HepG2 (cell line): Measurements from ENCODE around the gene CKS2. TPM values are rescaled to one million over a fixed set of nuclear protein-coding genes. Genes with fewer than 3 reads are reported as not detected.

Experiments
- ATAC-seq: fragments of 200-7000 bp; cut with Tn5 transposase; 3 replicates; pipeline ENCODE4 v1.9.1; 2020; ENCODE audit warnings: mild to moderate bottlenecking, moderate library complexity
- BruUV-seq: library from RNA; stranded (reverse); fragments of 400-500 nt; replicated peaks from 2 replicates; lab custom pipeline; 2021; lab: Mats Ljungman, UMichigan
- CTCF ChIA-PET: fragments of 300-600 bp; formaldehyde crosslinking; extraction: SDS; loops from one replicate; lab custom pipeline; 2021; ENCODE audit warnings: low total read pairs, inconsistent platforms, low intra/inter-chr PET ratio; lab: Yijun Ruan, JAX
- POLR2A ChIA-PET: fragments of 350-600 bp; sonication (Branson Sonifier 250); formaldehyde crosslinking; loops from one replicate; lab custom pipeline; 2020; ENCODE audit warnings: antibody characterized with exemption, inconsistent platforms; lab: Yijun Ruan, JAX
- DNase-seq: peaks from one replicate; pipeline ENCODE4 v3.0.0-alpha.2; 2015; ENCODE audit warnings: low spot score
- FAIRE-seq: peaks from 3 replicates; lab custom pipeline; 2011; peaks lifted over from hg19 to GRCh38; lab: Jason Lieb, UNC
- H2AFZ ChIP-seq: one replicate; pipeline ENCODE4 v1.6.1; 2011; ENCODE audit warnings: low read length, inconsistent platforms
- H3K27ac ChIP-seq: fragments of 300-600 bp; 3 replicates; pipeline ENCODE4 v1.8.0; 2011; ENCODE audit warnings: mixed run types, mild to moderate bottlenecking, mixed read lengths, low read length, inconsistent platforms; ENCODE audit not compliant: insufficient read depth; ENCODE audit errors: extremely low read length
- H3K27me3 ChIP-seq, 2 experiments: fragments of 200-600 bp in 1 of 2; 2 replicates in 1 of 2; 3 replicates in 1 of 2; pipeline versions ENCODE4 v1.6.0 to v1.8.0; 2011; ENCODE audit warnings: low read length in 2 of 2, mild to moderate bottlenecking in 2 of 2, moderate library complexity in 2 of 2, inconsistent platforms in 1 of 2; ENCODE audit not compliant: insufficient read depth in 2 of 2, control insufficient read depth in 1 of 2
- H3K36me3 ChIP-seq, 2 experiments: fragments of 200-600 bp in 1 of 2; replicated peaks in 1 of 2; 2 replicates in 1 of 2; 3 replicates in 1 of 2; pipeline versions ENCODE4 v1.5.1 to v1.8.0; 2011; ENCODE audit warnings: low read length in 2 of 2, inconsistent platforms in 1 of 2; ENCODE audit not compliant: insufficient read depth in 2 of 2, control insufficient read depth in 1 of 2
- H3K4me1 ChIP-seq: 2 replicates; pipeline ENCODE4 v1.5.1; 2012; ENCODE audit warnings: low read length, inconsistent platforms; ENCODE audit not compliant: insufficient read depth
- H3K4me2 ChIP-seq: 2 replicates; pipeline ENCODE4 v1.6.0; 2011; ENCODE audit warnings: low read depth, low read length, inconsistent platforms
- H3K4me3 ChIP-seq, 3 experiments: fragments of 200-600 bp in 1 of 3; sonication (generic), shearing (Covaris generic) in 1 of 3; replicated peaks in 1 of 3; 2 replicates each; pipeline ENCODE4 v1.5.1; 2011 to 2016; ENCODE audit warnings: low read length in 3 of 3, inconsistent platforms in 2 of 3, low read depth in 2 of 3, mild to moderate bottlenecking in 2 of 3, control low read depth in 1 of 3, mixed read lengths in 1 of 3; ENCODE audit not compliant: insufficient read depth in 1 of 3
- H3K79me2 ChIP-seq: one replicate; pipeline ENCODE4 v1.6.1; 2011; ENCODE audit warnings: low read length, inconsistent platforms; ENCODE audit not compliant: insufficient read depth
- H3K9ac ChIP-seq: 2 replicates; pipeline ENCODE4 v1.6.0; 2011; ENCODE audit warnings: mild to moderate bottlenecking, low read depth, low read length, inconsistent platforms; ENCODE audit not compliant: insufficient read depth
- H3K9me3 ChIP-seq: 2 replicates; pipeline ENCODE4 v1.5.1; 2012; ENCODE audit warnings: mild to moderate bottlenecking, low read length
- H4K20me1 ChIP-seq: 2 replicates; pipeline ENCODE4 v1.6.0; 2011; ENCODE audit warnings: inconsistent platforms, mild to moderate bottlenecking, low read length, moderate library complexity; ENCODE audit not compliant: insufficient read depth
- FOSL2 ChIP-seq: sonication (generic); formaldehyde crosslinking; IDR thresholded peaks from 2 replicates; pipeline ENCODE4 v1.4.0; 2020; ENCODE audit warnings: missing genetic modification reagents
- FOXK1 ChIP-seq: sonication (generic); formaldehyde crosslinking; IDR thresholded peaks from 2 replicates; pipeline ENCODE4 v1.4.0; 2020; ENCODE audit warnings: low read depth, missing genetic modification reagents, borderline replicate concordance
- HBP1 ChIP-seq: IDR thresholded peaks from 2 replicates; pipeline ENCODE4 v1.6.1; 2016; ENCODE audit warnings: low read depth, control low read depth
- HNRNPLL ChIP-seq: fragments of 200-400 bp; formaldehyde crosslinking; IDR thresholded peaks from 2 replicates; pipeline ENCODE4 v1.6.1; 2017; ENCODE audit warnings: mild to moderate bottlenecking, low read depth, low read length; ENCODE audit not compliant: poor library complexity, severe bottlenecking
- KDM1A ChIP-seq: IDR thresholded peaks from 2 replicates; pipeline ENCODE4 v1.6.1; 2016; ENCODE audit warnings: missing compliant biosample characterization
- MED1 ChIP-seq: sonication (generic); formaldehyde crosslinking; IDR thresholded peaks from 2 replicates; pipeline ENCODE4 v1.4.0; 2020; ENCODE audit warnings: missing genetic modification reagents
- NRL ChIP-seq: sonication (generic); formaldehyde crosslinking; IDR thresholded peaks from 2 replicates; pipeline ENCODE4 v1.5.0; 2020; ENCODE audit warnings: missing genetic modification reagents, mild to moderate bottlenecking, moderate library complexity, borderline replicate concordance
- PATZ1 ChIP-seq: sonication (generic); formaldehyde crosslinking; IDR thresholded peaks from 2 replicates; pipeline ENCODE4 v1.4.0; 2020; ENCODE audit warnings: missing genetic modification reagents
- POLR2A ChIP-seq, 2 experiments: IDR thresholded peaks; 2 replicates each; pipeline ENCODE4 v1.6.1; 2011; ENCODE audit warnings: low read depth in 2 of 2, low read length in 2 of 2, mild to moderate bottlenecking in 1 of 2, moderate library complexity in 1 of 2; ENCODE audit not compliant: insufficient read depth in 1 of 2
- SALL1 ChIP-seq: sonication (generic); formaldehyde crosslinking; IDR thresholded peaks from 2 replicates; pipeline ENCODE4 v1.8.0; 2022; ENCODE audit warnings: mild to moderate bottlenecking, missing genetic modification reagents
- SIN3B ChIP-seq: fragments of 150-350 bp; IDR thresholded peaks from 2 replicates; pipeline ENCODE4 v1.6.1; 2014; ENCODE audit warnings: low read length
- SMYD3 ChIP-seq: sonication (generic); formaldehyde crosslinking; IDR thresholded peaks from 2 replicates; pipeline ENCODE4 v1.8.1; 2023; ENCODE audit warnings: mild to moderate bottlenecking, missing genetic modification reagents
- SNRNP70 ChIP-seq: fragments of 200-400 bp; formaldehyde crosslinking; IDR thresholded peaks from 2 replicates; pipeline ENCODE4 v1.6.1; 2017; ENCODE audit warnings: mild to moderate bottlenecking, low read depth, low read length, moderate library complexity
- TBX3 ChIP-seq: fragments of 450-650 bp; IDR thresholded peaks from 2 replicates; pipeline ENCODE4 v1.6.1; 2017; ENCODE audit warnings: antibody characterized with exemption, mild to moderate bottlenecking, inconsistent platforms, borderline replicate concordance
- TP53 ChIP-seq: sonication (generic); formaldehyde crosslinking; conservative IDR thresholded peaks from 2 replicates; pipeline ENCODE4 v1.4.0; 2020; ENCODE audit warnings: missing genetic modification reagents
- XBP1 ChIP-seq: sonication (generic); formaldehyde crosslinking; IDR thresholded peaks from 2 replicates; pipeline ENCODE4 v1.5.0; 2020; ENCODE audit warnings: missing genetic modification reagents
- XRCC5 ChIP-seq: fragments of 200-400 bp; formaldehyde crosslinking; optimal IDR thresholded peaks from 2 replicates; pipeline ENCODE3; 2017; ENCODE audit warnings: mild to moderate bottlenecking, low read length
- ZNF30 ChIP-seq: sonication (generic); formaldehyde crosslinking; IDR thresholded peaks from 2 replicates; pipeline ENCODE4 v1.5.0; 2020; ENCODE audit warnings: mild to moderate bottlenecking, missing genetic modification reagents
- ZNF34 ChIP-seq: sonication (generic); formaldehyde crosslinking; IDR thresholded peaks from 2 replicates; pipeline ENCODE4 v1.4.0; 2020; ENCODE audit warnings: mild to moderate bottlenecking, missing genetic modification reagents, borderline replicate concordance
- ZNF460 ChIP-seq: sonication (generic); formaldehyde crosslinking; IDR thresholded peaks from 2 replicates; pipeline ENCODE4 v1.5.1; 2020; ENCODE audit warnings: missing genetic modification reagents, mild to moderate bottlenecking, borderline replicate concordance
- ZNF75D ChIP-seq: sonication (generic); formaldehyde crosslinking; IDR thresholded peaks from 2 replicates; pipeline ENCODE4 v1.8.1; 2023; ENCODE audit warnings: missing genetic modification reagents, mild to moderate bottlenecking, borderline replicate concordance
- ZNF781 ChIP-seq: sonication (generic); formaldehyde crosslinking; IDR thresholded peaks from 2 replicates; pipeline ENCODE4 v1.5.1; 2020; ENCODE audit warnings: borderline replicate concordance, mild to moderate bottlenecking, missing genetic modification reagents; ENCODE audit errors: not compliant biosample characterization
- ZSCAN20 ChIP-seq: sonication (generic); formaldehyde crosslinking; IDR thresholded peaks from 2 replicates; pipeline ENCODE4 v1.4.0; 2020; ENCODE audit warnings: missing genetic modification reagents, mild to moderate bottlenecking, borderline replicate concordance
- WGBS: methylation state at CpG from one replicate; pipeline ENCODE4 v1.1.6; 2017; ENCODE audit warnings: low lambda C conversion rate; 5-methylcytosine and 5-hydroxymethylcytosine counted together
- in situ Hi-C: cut with HindIII; loops from 2 replicates; pipeline ENCODE4 v1.10.0; 2017; ENCODE audit warnings: low pct_unique_long_range_greater_than_20kb; ENCODE audit not compliant: extremely low pct_ligation_motif_present
- intact Hi-C: fragments of 100-400 bp; cut with micrococcal nuclease; formaldehyde crosslinking; loops from one replicate; pipeline ENCODE4 v1.10.0; 2022; ENCODE audit not compliant: unreplicated experiment
- polyA plus RNA-seq, 8 experiments: library from polyadenylated mRNA; depleted of rRNA in 3 of 8; stranded (reverse) in 7 of 8; unstranded in 1 of 8; fragments of >200 nt; fragmentation: Illumina TruSeq in 4 of 8; extraction: Trizol in 4 of 8; gene quantifications; 2 replicates each; pipeline versions ENCODE4 v1.2.1 to v1.2.3, GENCODE V29; 2011 to 2016; ENCODE audit warnings: low read depth in 4 of 8, missing spikeins in 1 of 8, mixed read lengths in 1 of 8; ENCODE audit not compliant: insufficient read depth in 1 of 8
- total RNA-seq, 5 experiments: library from RNA; depleted of rRNA; stranded (reverse); fragments of >200 nt; fragmentation: Illumina TruSeq; extraction: Trizol; gene quantifications; 2 replicates each; pipeline ENCODE4 v1.2.3, GENCODE V29; 2016; ENCODE audit warnings: low read depth in 1 of 5
- TF ChIP-seq, protein P1 (sequence below): sonication (generic); formaldehyde crosslinking; IDR thresholded peaks from 2 replicates; pipeline ENCODE4 v1.8.1; 2023; ENCODE audit warnings: missing genetic modification reagents, mild to moderate bottlenecking, borderline replicate concordance

CKS2 gene
- total and polyA plus RNA-seq, 2 of the 13 experiments (the other 11 are each of a cell fraction or from before 2014, with no cell fraction given) = 251 to 317 TPM

DNA sequence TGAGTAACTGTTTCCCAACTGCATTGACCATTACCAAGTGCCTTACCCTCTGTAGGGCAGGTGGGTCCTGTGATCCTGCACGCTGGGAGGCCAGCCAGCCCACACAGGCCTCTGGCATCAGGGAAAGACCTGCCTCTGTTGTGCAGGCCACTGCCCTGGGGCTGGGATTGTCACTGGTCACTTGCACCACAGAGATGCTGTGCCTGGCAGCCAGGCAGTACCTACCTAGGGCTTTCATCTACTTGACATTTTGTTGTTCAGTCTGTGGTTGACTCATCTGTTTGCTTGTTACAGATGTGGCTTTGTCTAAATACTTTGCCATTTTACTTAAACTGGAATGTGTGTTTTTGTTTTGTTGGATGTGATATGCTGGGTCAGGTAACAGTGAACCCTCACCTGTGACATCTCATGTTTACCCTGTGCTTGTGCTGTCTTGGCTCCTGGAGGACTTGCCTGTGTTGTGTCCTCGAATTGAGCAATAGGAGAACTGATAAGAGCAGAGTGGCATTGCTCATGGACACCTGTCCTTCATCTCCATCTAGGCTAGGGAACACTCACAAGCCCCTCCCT, 40.1 kb downstream of the CKS2 start:
- Histone ChIP-seq H3K4me1 (peaks cover 48% of the 10 kb centered on the region), H3K79me2 (no peaks in the 10 kb centered on the region), H3K4me3 (no peak overlapping the region), H3K36me3 (peaks cover 22 to 66% of the 10 kb centered on the region in 2 experiments), H2AFZ (no peak overlapping the region), H3K27ac (peak overlapping the region; percentile 37), H3K4me2 (no peak overlapping the region), H4K20me1 (no peaks in the 10 kb centered on the region), H3K9me3 (no peaks in the 10 kb centered on the region), H3K27me3 (no peaks in the 10 kb centered on the region), H3K9ac (no peak overlapping the region)
- in situ Hi-C loops = no loop called here
- ChIA-PET POLR2A (no interaction called here), CTCF (no interaction called here)
- DNase-seq = peak; percentile 83
- ATAC-seq = peak; percentile 87
- no TSS peak for BruUV-seq
- intact Hi-C loops = no loop called here
- FAIRE-seq = peak; percentile 94
- WGBS = 31% methylated on average over 2 of the region's 2 CpGs
- no peak for TF ChIP-seq HNRNPLL
- peak; percentile 77; the same call in 1 of the 2 replicates for TF ChIP-seq KDM1A
- no peak for TF ChIP-seq ZNF781
- no peak for TF ChIP-seq POLR2A (IDR thresholded peaks at IDR 0.05; ENCODE audit: insufficient read depth in 1 of 2, low read depth in 2 of 2, low read length in 2 of 2)
- no peak for TF ChIP-seq SIN3B
- TF ChIP-seq SNRNP70 = no peak
- TF ChIP-seq FOXK1 = peak; percentile 93; the same call in 1 of the 2 replicates
- peak; percentile 98 for TF ChIP-seq SALL1
- no peak for TF ChIP-seq SMYD3 (CRISPR knock-in tag)
- peak; percentile 94 for TF ChIP-seq MED1
- TF ChIP-seq PATZ1 (CRISPR knock-in tag) = peak; percentile 40; the same call in 1 of the 2 replicates
- TF ChIP-seq FOSL2 = peak; percentile 96
- TF ChIP-seq, protein P1, sequence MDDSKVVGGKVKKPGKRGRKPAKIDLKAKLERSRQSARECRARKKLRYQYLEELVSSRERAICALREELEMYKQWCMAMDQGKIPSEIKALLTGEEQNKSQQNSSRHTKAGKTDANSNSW = no peak
- peak; percentile 69; the same call in 1 of the 2 replicates for TF ChIP-seq TBX3
- no peak for TF ChIP-seq ZNF30 (CRISPR knock-in tag)
- no peak for TF ChIP-seq NRL
- no peak for TF ChIP-seq HBP1 (CRISPR knock-in tag)
- TF ChIP-seq ZSCAN20 (CRISPR knock-in tag) = no peak
- TF ChIP-seq ZNF34 = no peak
- TF ChIP-seq TP53 (CRISPR knock-in tag) = no peak
- no peak for TF ChIP-seq ZNF460
- no peak for TF ChIP-seq ZNF75D (CRISPR knock-in tag)
- TF ChIP-seq XRCC5 = no peak
- TF ChIP-seq XBP1 (CRISPR knock-in tag) = no peak
